DND-41 (cell line): ENCODE measurements around the gene KRTAP12-1.
"Not testable (repeated sequence)": the region's sequence is repeated elsewhere in the genome, so short reads cannot be mapped to it uniquely, and the experiment has no call there.

Source experiments
- ATAC-seq: fragments of 200-7000 bp; cut with Tn5 transposase; 3 replicates; pipeline ENCODE4 v1.9.1; 2021; ENCODE audit warnings: low read depth; ENCODE audit not compliant: insufficient read depth
- DNase-seq: peaks from one replicate; pipeline ENCODE4 v3.0.0-alpha.2; 2020
- H2AFZ ChIP-seq: 2 replicates; pipeline ENCODE4 v1.6.0; 2012; ENCODE audit warnings: low read depth, low read length
- H3K27ac ChIP-seq: 2 replicates; pipeline ENCODE4 v1.5.1; 2012; ENCODE audit warnings: low read length, inconsistent platforms
- H3K27me3 ChIP-seq: fragments of 200-600 bp; sonication (generic); 2 replicates; pipeline ENCODE4 v1.6.0; 2012; ENCODE audit warnings: low read length, mild to moderate bottlenecking, inconsistent platforms; ENCODE audit not compliant: insufficient read depth, poor library complexity
- H3K36me3 ChIP-seq: 2 replicates; pipeline ENCODE4 v1.5.1; 2012; ENCODE audit warnings: low read length, inconsistent platforms; ENCODE audit not compliant: insufficient read depth
- H3K4me1 ChIP-seq: 2 replicates; pipeline ENCODE4 v1.5.1; 2012; ENCODE audit warnings: mild to moderate bottlenecking, low read length; ENCODE audit not compliant: insufficient read depth
- H3K4me2 ChIP-seq: 2 replicates; pipeline ENCODE4 v1.6.0; 2012; ENCODE audit warnings: mild to moderate bottlenecking, moderate library complexity, low read length, inconsistent platforms; ENCODE audit not compliant: insufficient read depth
- H3K4me3 ChIP-seq, 2 experiments: fragments of 200-600 bp in 1 of 2; shearing (Covaris generic) in 1 of 2; 2 replicates each; pipeline ENCODE4 v1.5.1; 2012 to 2016; ENCODE audit warnings: inconsistent platforms in 2 of 2, low read length in 2 of 2, mild to moderate bottlenecking in 2 of 2, low read depth in 1 of 2, moderate library complexity in 1 of 2
- H3K79me2 ChIP-seq: 2 replicates; pipeline ENCODE4 v1.6.0; 2012; ENCODE audit warnings: low read length, inconsistent platforms; ENCODE audit not compliant: insufficient read depth
- H3K9ac ChIP-seq: 2 replicates; pipeline ENCODE4 v1.6.0; 2012; ENCODE audit warnings: low read depth, mild to moderate bottlenecking, inconsistent platforms, low read length, moderate library complexity
- H3K9me3 ChIP-seq: 2 replicates; pipeline ENCODE4 v1.5.1; 2012; ENCODE audit warnings: low read length, moderate library complexity, mild to moderate bottlenecking, inconsistent platforms; ENCODE audit not compliant: insufficient read depth, severe bottlenecking
- H4K20me1 ChIP-seq: 2 replicates; pipeline ENCODE4 v1.6.0; 2012; ENCODE audit warnings: low read length; ENCODE audit not compliant: insufficient read depth
- EZH2 ChIP-seq: IDR thresholded peaks from 3 replicates; pipeline ENCODE4 v1.6.1; 2012; ENCODE audit warnings: borderline replicate concordance, low read depth, mild to moderate bottlenecking, moderate library complexity, low read length, inconsistent platforms; ENCODE audit not compliant: severe bottlenecking
- TF ChIP-seq, protein P1 (sequence below): IDR thresholded peaks from 2 replicates; pipeline ENCODE4 v1.5.1; 2012; ENCODE audit warnings: borderline replicate concordance, low read length, moderate library complexity, mild to moderate bottlenecking; ENCODE audit not compliant: poor library complexity, severe bottlenecking; ENCODE audit errors: extremely low read depth

The KRTAP12-1 gene

DNA sequence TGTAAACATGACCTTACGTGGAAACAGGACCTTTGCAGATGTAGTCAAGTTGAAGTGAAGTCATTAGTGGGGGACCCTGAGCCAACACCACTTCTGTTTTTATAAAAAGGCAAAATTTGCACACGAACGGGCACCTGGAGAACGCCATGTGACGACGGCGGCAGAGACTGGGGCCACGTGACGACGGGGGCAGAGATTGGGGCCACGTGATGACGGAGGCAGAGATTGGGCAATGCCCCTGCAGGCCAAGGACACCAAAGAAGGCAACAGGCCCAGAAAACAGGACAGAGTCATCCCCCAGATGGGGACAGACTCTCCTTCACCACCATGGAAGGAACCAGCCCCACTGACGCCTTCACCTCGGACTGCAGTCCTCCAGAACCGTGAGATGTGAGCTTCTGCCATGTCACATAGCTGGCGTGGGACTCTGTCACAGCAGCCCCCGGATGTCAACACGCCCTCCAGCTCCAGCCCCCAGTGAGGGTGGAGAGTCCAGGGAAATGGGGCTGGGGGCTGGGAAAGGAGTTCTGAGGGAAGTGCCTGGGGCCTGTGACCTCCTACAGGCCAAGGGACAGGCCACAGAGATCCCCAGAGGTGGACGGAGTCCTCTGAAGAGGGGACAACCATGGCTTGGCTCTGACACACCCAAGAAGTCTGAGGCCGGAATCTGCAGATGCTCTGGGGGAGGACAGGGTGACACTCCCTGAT lies 31.5 kb downstream of the KRTAP12-1 start:
- H3K9ac ChIP-seq, result no peak overlapping the region
- H3K4me1 ChIP-seq, result no peaks in the 10 kb centered on the region
- no peak overlapping the region for H3K27ac ChIP-seq
- TF ChIP-seq, protein P1, sequence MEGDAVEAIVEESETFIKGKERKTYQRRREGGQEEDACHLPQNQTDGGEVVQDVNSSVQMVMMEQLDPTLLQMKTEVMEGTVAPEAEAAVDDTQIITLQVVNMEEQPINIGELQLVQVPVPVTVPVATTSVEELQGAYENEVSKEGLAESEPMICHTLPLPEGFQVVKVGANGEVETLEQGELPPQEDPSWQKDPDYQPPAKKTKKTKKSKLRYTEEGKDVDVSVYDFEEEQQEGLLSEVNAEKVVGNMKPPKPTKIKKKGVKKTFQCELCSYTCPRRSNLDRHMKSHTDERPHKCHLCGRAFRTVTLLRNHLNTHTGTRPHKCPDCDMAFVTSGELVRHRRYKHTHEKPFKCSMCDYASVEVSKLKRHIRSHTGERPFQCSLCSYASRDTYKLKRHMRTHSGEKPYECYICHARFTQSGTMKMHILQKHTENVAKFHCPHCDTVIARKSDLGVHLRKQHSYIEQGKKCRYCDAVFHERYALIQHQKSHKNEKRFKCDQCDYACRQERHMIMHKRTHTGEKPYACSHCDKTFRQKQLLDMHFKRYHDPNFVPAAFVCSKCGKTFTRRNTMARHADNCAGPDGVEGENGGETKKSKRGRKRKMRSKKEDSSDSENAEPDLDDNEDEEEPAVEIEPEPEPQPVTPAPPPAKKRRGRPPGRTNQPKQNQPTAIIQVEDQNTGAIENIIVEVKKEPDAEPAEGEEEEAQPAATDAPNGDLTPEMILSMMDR, result no peak
- TF ChIP-seq EZH2, result no peak
- H2AFZ ChIP-seq, result no peak overlapping the region
- DNase-seq, result no peak
- ATAC-seq, result no peak
- no peaks in the 10 kb centered on the region for H3K79me2 ChIP-seq
- no peaks in the 10 kb centered on the region for H3K36me3 ChIP-seq
- H3K4me3 ChIP-seq, result no peak overlapping the region
- H4K20me1 ChIP-seq, result no peaks in the 10 kb centered on the region
- H3K9me3 ChIP-seq, result no peaks in the 10 kb centered on the region
- no peak overlapping the region for H3K4me2 ChIP-seq
- H3K27me3 ChIP-seq, result no peaks in the 10 kb centered on the region

DNA sequence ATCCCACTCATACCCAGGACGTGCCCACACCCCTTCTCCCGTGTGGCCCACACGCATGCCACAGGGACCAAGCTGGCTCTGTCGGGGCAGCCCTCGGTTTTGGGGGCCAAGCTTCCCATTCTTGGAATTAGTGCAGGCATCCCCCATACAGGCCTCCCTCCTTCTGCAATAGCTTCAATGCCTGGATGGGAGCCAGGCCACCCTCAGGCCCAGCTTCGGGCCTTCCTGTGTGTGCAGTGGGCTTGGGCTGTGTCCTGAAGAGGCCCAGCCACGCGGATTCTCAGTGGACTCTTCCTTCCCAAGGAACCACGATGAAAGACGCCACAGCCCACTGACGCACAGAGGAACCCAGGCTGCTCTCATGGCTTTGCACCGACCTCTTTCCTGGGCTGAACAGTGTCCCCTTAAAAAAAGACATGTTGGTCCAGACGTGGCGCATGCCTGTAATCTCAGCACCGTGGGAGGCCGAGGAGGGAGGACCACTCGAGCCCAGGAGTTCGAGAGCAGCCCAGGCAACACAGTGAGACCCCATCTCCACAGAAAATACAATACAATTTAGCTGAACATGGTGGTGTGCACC lies 32.4 kb downstream of the KRTAP12-1 start:
- Histone ChIP-seq H3K36me3 (no peaks in the 10 kb centered on the region), H3K27ac (no peak overlapping the region), H2AFZ (no peak overlapping the region), H3K4me3 (no peak overlapping the region), H3K9ac (no peak overlapping the region), H3K4me2 (no peak overlapping the region), H3K79me2 (no peaks in the 10 kb centered on the region), H3K4me1 (no peaks in the 10 kb centered on the region), H4K20me1 (no peaks in the 10 kb centered on the region), H3K27me3 (no peaks in the 10 kb centered on the region), H3K9me3 (peaks cover 6% of the 10 kb centered on the region)
- no peak for DNase-seq
- no peak for TF ChIP-seq EZH2
- TF ChIP-seq, protein P1, result no peak
- ATAC-seq, result no peak

DNA sequence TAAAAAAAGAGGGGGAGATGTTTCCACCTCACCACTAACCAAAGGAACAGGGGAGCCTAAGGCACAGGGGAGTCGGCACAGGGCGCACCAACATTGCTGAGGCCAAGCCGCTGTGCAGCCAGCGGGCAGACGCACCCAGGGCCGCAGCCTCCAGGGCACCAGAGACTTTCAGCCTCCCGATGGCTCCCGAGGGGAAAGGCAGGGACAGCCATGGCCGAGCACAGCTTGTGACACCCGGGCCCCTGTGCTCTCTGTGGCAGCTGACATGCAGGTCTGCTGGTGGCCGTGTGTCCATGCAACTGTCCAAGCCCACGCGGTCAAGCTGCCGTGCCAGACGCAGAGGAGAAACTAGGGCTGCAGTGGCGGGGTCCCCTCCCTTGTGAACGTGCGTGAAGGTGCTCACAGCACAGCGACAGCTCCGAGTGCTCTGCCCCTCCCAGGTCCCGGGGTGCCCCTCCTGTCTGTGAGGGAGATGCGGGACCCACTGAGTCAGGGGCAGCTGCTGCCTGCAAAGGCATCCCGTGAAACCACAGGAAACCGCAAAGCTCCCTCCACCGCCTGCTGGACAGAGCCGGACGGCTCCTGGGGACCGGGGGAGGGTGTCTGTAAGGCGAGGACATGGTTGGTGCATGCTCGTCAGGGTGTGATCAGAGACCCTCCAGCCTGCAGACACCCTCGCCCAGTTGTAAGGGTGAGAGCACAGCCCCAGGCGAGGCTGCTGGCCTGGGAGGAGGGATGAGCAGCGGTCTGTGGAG lies 33.2 kb downstream of the KRTAP12-1 start:
- no peak for ATAC-seq

DNA sequence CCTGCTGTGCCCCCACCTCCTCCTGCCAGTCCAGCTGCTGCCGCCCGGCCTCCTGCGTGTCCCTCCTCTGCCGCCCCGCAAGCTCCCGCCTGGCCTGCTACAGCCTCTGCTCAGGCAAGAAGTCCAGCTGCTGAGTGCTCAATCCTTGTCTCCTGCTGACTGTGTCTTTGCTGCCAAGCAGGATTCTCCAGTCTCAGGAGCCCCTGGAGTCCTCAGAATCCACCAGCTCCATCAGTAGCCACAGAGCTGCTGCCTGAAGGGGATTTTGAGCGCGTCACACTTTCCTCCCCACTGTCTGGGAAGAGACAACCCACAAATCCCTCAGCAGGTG lies 34.8 kb downstream of the KRTAP12-1 start:
- no peaks in the 10 kb centered on the region for H4K20me1 ChIP-seq
- H3K9me3 ChIP-seq, result peaks cover 17% of the 10 kb centered on the region
- DNase-seq, result no peak
- no peak overlapping the region for H3K4me3 ChIP-seq
- no peaks in the 10 kb centered on the region for H3K4me1 ChIP-seq
- no peak overlapping the region for H3K4me2 ChIP-seq
- no peaks in the 10 kb centered on the region for H3K36me3 ChIP-seq
- TF ChIP-seq, protein P1, result no peak
- TF ChIP-seq EZH2, result no peak
- no peaks in the 10 kb centered on the region for H3K27me3 ChIP-seq
- no peak overlapping the region for H3K27ac ChIP-seq
- no peaks in the 10 kb centered on the region for H3K79me2 ChIP-seq
- H3K9ac ChIP-seq, result no peak overlapping the region
- H2AFZ ChIP-seq, result no peak overlapping the region
- ATAC-seq, result no peak

More for the DNA sequence above, 33.2 kb downstream of the KRTAP12-1 start:
- TF ChIP-seq EZH2, result no peak
- no peaks in the 10 kb centered on the region for H3K36me3 ChIP-seq
- no peak overlapping the region for H3K27ac ChIP-seq
- no peak overlapping the region for H3K4me3 ChIP-seq
- no peaks in the 10 kb centered on the region for H4K20me1 ChIP-seq
- no peaks in the 10 kb centered on the region for H3K79me2 ChIP-seq
- no peaks in the 10 kb centered on the region for H3K4me1 ChIP-seq
- no peak for DNase-seq
- H3K9me3 ChIP-seq, result peaks cover 14% of the 10 kb centered on the region
- H3K4me2 ChIP-seq, result no peak overlapping the region
- no peak overlapping the region for H2AFZ ChIP-seq
- no peak overlapping the region for H3K9ac ChIP-seq
- H3K27me3 ChIP-seq, result no peaks in the 10 kb centered on the region

DNA sequence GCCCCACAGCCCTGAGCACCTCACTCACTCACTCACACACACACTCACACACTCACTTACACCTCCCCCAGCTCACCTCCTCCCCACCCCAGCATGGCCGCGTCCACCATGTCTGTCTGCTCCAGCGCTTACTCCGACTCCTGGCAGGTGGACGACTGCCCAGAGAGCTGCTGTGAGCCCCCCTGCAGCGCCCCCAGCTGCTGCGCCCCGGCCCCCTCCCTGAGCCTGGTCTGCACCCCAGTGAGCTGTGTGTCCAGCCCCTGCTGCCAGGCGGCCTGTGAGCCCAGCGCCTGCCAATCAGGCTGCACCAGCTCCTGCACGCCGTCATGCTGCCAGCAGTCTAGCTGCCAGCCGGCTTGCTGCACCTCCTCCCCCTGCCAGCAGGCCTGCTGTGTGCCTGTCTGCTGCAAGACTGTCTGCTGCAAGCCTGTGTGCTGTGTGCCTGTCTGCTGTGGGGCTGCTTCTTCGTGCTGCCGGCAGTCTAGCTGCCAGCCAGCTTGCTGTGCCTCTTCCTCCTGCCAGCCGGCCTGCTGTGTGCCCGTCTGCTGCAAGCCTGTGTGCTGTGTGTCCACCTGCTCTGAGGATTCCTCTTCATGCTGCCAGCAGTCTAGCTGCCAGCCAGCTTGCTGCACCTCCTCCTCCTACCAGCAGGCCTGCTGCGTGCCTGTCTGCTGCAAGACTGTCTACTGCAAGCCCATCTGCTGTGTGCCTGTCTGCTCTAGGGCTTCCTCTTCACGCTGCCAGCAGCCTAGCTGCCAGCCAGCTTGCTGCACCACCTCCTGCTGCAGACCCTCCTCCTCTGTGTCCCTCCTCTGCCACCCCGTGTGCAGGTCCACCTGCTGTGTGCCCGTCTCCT lies 35.4 kb downstream of the KRTAP12-1 start, which contains the start of gene KRTAP10-11:
Gene KRTAP10-11 (plus strand): TSS at position 49 of the 856 bp plus-strand sequence. CDS start 45 bp downstream, at position 94.
- H3K4me1 ChIP-seq, H3K36me3 ChIP-seq, DNase-seq, H3K79me2 ChIP-seq, H3K27ac ChIP-seq, H4K20me1 ChIP-seq, H3K4me3 ChIP-seq, H3K4me2 ChIP-seq, H2AFZ ChIP-seq, H3K27me3 ChIP-seq, H3K9ac ChIP-seq, ATAC-seq: not testable (repeated sequence)
- H3K9me3 ChIP-seq, result peaks cover 17% of the 10 kb centered on the region
